ENCODE data around the gene CPN1. TPM values are rescaled to one million over a fixed set of nuclear protein-coding genes. Genes with fewer than 3 reads are reported as not detected.
A peak's percentile ranks its signal among the peaks of the same experiment; 100 is the strongest.

Gene CPN1
- total RNA-seq, 1 experiment from 2014 or later, result not detected

DNA sequence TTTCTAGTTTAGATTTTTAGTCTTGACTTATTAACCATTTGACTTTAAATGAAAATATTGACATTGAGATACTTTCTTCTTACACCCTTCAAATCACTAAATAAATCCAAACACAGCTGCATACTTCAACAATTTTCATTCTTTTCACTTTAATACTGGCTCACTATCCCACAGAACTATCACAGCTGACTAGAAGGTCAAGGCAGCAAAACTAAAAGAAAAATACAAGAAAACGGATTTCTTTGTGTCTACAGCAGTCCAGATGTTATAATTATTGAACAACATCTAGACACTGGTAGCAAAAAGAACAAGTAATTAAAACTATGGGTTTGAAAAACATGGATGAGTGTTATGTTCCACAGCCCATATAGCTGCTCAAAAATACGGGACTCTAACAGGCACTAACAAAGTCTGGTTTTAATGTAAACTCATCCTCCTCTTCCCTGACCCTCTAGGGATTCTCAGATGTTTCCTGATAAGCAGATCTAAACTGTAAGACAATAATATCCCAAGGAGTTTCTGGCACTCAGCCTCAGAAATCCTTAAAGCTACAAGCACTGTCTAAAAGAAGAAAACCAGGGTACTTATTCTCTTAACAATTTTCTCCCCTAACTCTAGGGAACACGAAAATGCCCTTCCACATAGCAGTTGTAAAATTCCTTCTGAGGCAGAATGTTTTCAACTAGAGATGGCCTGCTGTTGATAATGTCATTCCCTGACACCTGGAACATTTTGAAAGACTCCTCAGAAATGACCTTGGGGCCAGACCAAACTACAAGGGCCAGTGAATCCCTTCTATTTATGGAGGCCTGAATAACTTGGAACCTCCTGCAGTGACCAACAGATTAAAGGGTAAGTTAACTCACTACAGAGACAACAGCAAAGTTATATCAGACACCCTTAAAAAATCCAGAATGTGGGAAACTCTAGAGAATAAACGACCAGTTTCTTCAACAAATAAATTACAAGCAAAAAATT is 84.7 kb downstream of the CPN1 start:
- Histone ChIP-seq H3K79me1 (ENCODE audit: insufficient read depth, low read depth, low read length, poor library complexity, severe bottlenecking) (peaks cover 3% of the 10 kb centered on the region), H3K23ac (ENCODE audit: insufficient read length, low read depth, low read length) (no peak overlapping the region), H4K20me1 (ENCODE audit: control insufficient read depth, insufficient read depth, insufficient read length) (no peaks in the 10 kb centered on the region), H2BK120ac (ENCODE audit: low read depth, low read length, poor library complexity, severe bottlenecking) (no peak overlapping the region), H3K9ac (ENCODE audit: extremely low read depth, insufficient read length, low read length) (no peak overlapping the region), H2AFZ (ENCODE audit: low read length) (no peak overlapping the region), H2BK12ac (ENCODE audit: insufficient read length, low read depth, low read length) (no peak overlapping the region), H3K4ac (ENCODE audit: low read depth, low read length) (no peak overlapping the region), H2BK5ac (ENCODE audit: insufficient read length, low read length) (no peak overlapping the region), H3K14ac (ENCODE audit: insufficient read depth, low read length) (no peak overlapping the region), H3K9me3 (ENCODE audit: control insufficient read depth, low read depth, low read length) (no peaks in the 10 kb centered on the region), H3K4me1 (ENCODE audit: insufficient read depth, low read length) (no peaks in the 10 kb centered on the region; the same call in 1 of the 2 replicates), H2AK5ac (ENCODE audit: insufficient read length, low read length) (no peak overlapping the region), H2BK20ac (ENCODE audit: low read depth, low read length, poor library complexity, severe bottlenecking) (no peak overlapping the region), H3K56ac (ENCODE audit: insufficient read length, low read depth, low read length) (no peak overlapping the region), H2BK15ac (ENCODE audit: low read depth, low read length) (no peak overlapping the region), H3T11ph (ENCODE audit: low read length) (no peak overlapping the region), H3K23me2 (ENCODE audit: insufficient read length, low read depth, low read length, poor library complexity, severe bottlenecking) (no peaks in the 10 kb centered on the region), H3K18ac (ENCODE audit: insufficient read length, low read depth, low read length) (no peak overlapping the region), H3K4me2 (ENCODE audit: insufficient read depth, insufficient read length, low read length) (no peak overlapping the region), H4K91ac (ENCODE audit: insufficient read length, low read depth, low read length) (no peak overlapping the region), H3K79me2 (ENCODE audit: insufficient read depth, low read length) (no peaks in the 10 kb centered on the region), H3K27me3 (ENCODE audit: insufficient read depth, low read length) (no peaks in the 10 kb centered on the region), H4K5ac (ENCODE audit: insufficient read length, low read depth, low read length) (no peak overlapping the region), H4K8ac (replicated peaks; ENCODE audit: insufficient read length, low read depth, low read length) (no peak overlapping the region), H3K27ac (ENCODE audit: insufficient read length, low read depth, low read length) (no peak overlapping the region)
- Mint-ChIP-seq H3K4me1 (peaks cover 19 to 20% of the 10 kb centered on the region in 2 experiments), H3K27ac (peak overlapping the region in 2 of 3 experiments; percentile 19 to 79; a peak in 3 of 7 replicates), H3K27me3 (ENCODE audit: low read depth) (no peaks in the 10 kb centered on the region), H3K9me3 (no peaks in the 10 kb centered on the region), H3K36me3 (ENCODE audit: insufficient read depth in 1 of 3, low read depth in 3 of 3) (no peaks in the 10 kb centered on the region; a peak in 1 of 7 replicates), H3K4me3 (no peak overlapping the region)
- WGBS (ENCODE audit: extremely low coverage, insufficient read length, low lambda C conversion rate), result no CpG with 5 or more reads among the region's 4 CpGs
- DNase-seq, result no peak
- TF ChIP-seq CTCF (conservative IDR thresholded peaks at IDR 0.05), result no peak
